ENCODE results near the gene PPME1.

Gene PPME1

DNA sequence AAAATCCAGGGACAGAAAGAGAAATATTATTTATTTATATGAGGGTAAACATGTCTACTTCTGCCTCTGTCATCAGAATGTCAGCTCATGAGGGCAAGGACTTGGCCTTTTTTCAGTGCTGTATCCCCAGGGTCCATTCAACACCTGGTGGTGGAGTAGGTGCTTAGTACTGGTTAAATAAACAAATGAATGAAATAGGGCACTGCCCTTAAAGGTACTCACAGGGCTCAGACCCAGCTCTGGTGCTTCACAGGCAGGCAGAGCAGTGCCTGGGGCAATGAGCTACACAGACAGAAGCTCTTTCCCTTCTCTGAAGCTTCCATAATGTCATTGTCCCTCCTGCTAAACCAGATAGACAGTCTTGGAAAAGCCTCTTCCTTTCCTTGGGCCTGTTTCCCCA, 109.4 kb downstream of the PPME1 start:
- no peak for DNase-seq

DNA sequence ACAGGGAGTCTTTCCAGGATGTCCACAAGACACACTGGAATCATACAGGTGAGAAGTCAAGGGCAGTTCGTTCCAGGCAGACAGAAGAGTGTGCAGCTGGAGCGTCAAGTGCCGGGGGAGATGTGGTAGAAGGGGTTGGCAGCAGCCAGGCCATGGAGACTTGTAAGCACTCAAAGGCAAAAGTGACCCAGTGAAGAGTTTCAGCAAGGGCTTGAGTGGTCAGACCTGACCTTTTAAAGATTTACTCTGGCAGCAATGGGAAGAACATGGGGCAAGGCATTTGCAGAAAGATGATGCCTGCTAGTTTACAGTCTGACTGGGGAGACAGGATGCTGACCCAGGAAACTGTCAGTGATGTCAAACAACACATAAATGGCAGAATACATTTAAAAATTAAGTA, 111.3 kb downstream of the PPME1 start:
- DNase-seq = no peak

DNA sequence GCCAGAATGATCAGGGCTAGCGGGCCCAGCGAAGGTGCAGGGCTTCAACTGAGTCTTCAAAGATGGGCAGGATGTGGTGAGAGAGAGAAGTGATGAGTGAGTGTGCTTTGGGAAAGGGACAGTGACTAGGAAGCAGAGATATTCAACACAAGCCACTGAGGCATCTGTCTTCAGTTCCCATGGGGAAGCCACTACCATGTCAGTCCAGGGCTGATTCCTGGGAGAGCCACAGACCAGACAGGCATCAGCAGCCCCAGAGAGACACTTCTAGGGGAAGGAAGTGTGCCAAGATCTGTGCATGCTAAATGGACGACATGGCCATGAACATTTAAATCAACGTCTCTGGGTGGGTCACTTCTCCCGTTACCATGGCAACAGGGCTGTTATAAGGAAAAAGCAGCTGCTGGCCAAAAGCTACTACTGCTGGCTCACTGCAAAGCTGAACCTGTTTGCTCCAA, 111.9 kb downstream of the PPME1 start:
- peak in 1 of 51 donors; percentile 3 for DNase-seq

DNA sequence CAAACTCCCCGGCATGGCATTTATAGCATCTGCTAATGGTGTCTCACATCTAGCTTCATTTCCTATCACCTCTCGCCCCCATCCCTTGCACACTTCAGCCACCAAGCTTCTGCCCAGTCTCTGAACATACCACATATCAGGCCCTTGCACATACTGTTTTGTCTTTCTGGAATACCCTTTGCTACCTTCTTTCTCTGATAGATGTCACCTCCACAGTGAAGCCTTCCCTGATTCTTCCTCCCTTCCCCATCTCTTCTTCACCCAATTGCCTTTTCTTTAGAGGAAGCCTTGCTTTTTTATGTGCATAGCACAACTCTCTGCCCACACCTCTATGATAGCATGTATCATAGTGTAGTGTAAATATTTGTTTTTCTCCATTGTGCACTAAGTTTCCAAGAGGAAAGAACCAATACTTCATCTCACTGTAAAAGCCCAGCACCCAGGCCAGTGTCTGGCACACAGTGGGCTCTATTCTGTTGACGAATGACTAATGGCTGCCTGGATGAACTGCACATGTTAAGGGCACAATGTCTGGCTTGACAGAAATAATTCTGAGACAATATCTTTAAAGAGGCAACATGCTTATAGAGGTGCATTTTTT, 112.6 kb downstream of the PPME1 start:
- no peak for DNase-seq

DNA sequence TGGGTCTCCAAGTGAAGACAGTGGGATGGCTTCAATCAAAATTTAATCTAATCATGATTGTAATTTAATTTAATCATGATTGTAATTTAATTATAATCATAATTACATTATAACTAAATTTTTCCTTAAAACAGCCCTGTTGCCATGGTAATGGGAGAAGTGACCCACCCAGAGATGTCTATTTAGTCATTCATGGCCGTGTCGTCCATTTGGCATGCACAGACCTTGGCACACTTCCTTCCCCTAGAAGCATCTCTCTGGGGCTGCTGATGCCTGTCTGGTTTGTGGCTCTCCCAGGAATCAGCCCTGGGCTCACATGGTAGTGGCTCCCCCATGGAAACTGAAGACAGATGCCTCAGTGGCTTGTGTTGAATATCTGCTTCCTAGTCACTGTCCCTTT, 113.4 kb downstream of the PPME1 start:
- DNase-seq = no peak

DNA sequence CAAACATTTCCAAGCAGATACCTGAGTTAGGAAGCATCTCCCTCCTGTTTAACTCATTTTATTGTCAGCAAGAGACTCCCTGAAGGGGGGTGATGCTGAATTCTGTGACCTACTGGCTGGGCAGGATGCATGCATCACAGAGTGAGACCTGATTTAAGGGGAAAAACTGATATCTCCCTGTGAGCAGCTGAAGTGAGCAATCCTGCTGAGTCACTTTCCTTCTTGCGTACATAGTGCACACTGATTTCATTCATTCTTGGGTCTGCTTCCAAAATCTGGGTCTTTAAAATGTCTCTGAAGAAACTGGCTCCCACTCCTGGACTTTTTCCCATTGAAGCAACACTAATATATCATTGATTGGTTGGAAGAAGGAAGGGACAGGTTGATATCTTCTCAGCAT, 117.1 kb downstream of the PPME1 start:
- DNase-seq = no peak

DNA sequence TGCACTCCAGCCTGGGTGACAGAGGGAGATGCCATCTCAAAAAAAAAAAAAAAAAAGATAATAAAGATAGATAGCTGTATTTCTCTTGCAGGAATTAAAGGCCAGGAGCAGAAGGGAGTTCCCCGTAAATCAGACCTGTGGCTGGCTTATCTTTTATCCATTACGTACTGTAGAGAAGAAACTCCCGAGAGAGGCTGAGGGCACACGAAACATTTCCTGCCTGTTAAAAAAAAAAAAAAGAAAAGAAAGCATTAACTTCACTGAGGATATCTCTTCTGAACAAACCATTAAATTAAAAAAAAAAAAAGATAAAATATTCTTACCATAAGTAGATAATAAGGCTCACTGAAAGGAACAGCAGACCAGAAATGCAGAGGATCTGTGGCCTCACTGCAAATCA, 117.8 kb downstream of the PPME1 start:
- DNase-seq = no peak

DNA sequence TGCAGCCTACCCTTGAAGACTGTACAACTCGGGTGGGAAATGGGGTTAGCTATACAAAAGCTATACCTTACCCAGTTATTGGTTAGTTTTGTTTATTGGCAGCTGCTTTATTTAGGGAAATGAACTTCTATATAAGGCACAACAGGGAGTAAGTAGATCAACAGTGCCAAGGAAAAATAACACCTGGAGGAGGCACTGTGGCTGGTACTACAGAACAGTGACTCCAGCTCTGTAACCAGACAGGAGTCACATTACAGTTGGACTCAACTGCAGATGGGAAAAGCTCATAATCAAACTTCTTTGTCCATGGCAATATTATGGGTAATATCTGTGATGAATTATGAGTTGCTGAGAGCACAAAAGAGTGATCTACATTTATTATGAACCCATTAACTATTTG, 126.4 kb downstream of the PPME1 start:
- no peak for DNase-seq

DNA sequence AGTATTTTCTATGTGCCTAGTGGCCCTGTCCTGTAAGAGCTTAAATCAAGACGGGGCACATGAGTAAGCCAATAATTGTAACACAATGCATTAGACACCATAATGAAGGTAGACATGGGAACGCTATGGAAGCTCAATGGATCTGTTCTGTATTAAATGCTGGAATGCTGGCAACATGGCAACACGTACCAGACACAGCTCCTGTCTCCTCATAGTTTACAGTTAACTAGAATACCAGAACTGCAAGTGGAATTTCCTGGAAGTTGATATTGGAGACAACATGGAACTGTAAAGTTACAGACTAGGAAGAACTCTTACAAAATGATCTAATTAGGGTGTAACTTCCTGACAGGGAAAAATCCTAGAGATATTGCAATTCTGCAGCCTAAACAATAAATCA, 127.9 kb downstream of the PPME1 start:
- no peak for DNase-seq

Data from hypothalamus (tissue), 51 donors.